Activated CD4-positive, alpha-beta memory T cell treated with anti-CD3 and anti-CD28 coated beads for 36 hours (primary cell): ENCODE measurements around the gene CYB5A. TPM values are rescaled to one million over a fixed set of nuclear protein-coding genes. Genes with fewer than 3 reads are reported as not detected.

ENCODE experiments used
- CTCF ChIA-PET: fragments of 350-600 bp; sonication (Branson Sonifier 250); formaldehyde crosslinking; loops from one replicate; lab custom pipeline; 2021; ENCODE audit warnings: antibody characterized with exemption, inconsistent platforms; lab: Charles Lee
- POLR2A ChIA-PET: fragments of 350-600 bp; sonication (Branson Sonifier 250); formaldehyde crosslinking; loops from one replicate; lab custom pipeline; 2021; ENCODE audit warnings: antibody characterized with exemption; lab: Charles Lee
- DNase-seq: peaks from one replicate; pipeline ENCODE4 v3.0.0-alpha.2; 2020
- H3K27ac Mint-ChIP-seq: one replicate; pipeline ENCODE4 v1.8.0; 2021; ENCODE audit warnings: mixed read lengths
- H3K27me3 Mint-ChIP-seq: one replicate; pipeline ENCODE4 v1.8.0; 2021; ENCODE audit warnings: mixed read lengths
- H3K36me3 Mint-ChIP-seq: one replicate; pipeline ENCODE4 v1.8.0; 2021; ENCODE audit warnings: mixed read lengths
- H3K4me1 Mint-ChIP-seq: one replicate; pipeline ENCODE4 v1.8.0; 2021; ENCODE audit warnings: low read depth, mixed read lengths
- H3K4me3 Mint-ChIP-seq: one replicate; pipeline ENCODE4 v1.8.0; 2021; ENCODE audit warnings: mild to moderate bottlenecking, mixed read lengths
- H3K9me3 Mint-ChIP-seq: one replicate; pipeline ENCODE4 v1.8.0; 2021; ENCODE audit warnings: mixed read lengths
- intact Hi-C: fragments of 100-400 bp; cut with micrococcal nuclease; formaldehyde crosslinking; loops from one replicate; pipeline ENCODE4 v1.15.1; 2023
- total RNA-seq, 2 experiments: library from RNA; stranded (reverse); gene quantifications; one replicate each; pipeline ENCODE4 v1.2.3, GENCODE V29; 2021

CYB5A gene
- total RNA-seq, 2 experiments from 2014 or later: 64.4 to 65.2 TPM

GRCh38 chr18:74233933-74234325, 57.8 kb downstream of the CYB5A start:
- Mint-ChIP-seq H3K36me3 (no peaks in the 10 kb centered on the region), H3K27me3 (peaks cover 9% of the 10 kb centered on the region), H3K27ac (no peak overlapping the region), H3K4me3 (no peak overlapping the region), H3K9me3 (no peaks in the 10 kb centered on the region), H3K4me1 (no peaks in the 10 kb centered on the region)
- DNase-seq: no peak
- intact Hi-C loops: no loop called here
- CTCF ChIA-PET: interaction anchor here (1.2 kb wide), 1 partner anchor 318 kb away, joined by 3 read pairs; no protein-coding TSS in a partner anchor
- POLR2A ChIA-PET: no interaction called here

- Mint-ChIP-seq H3K27ac (no peak overlapping the region), H3K27me3 (no peaks in the 10 kb centered on the region), H3K9me3 (no peaks in the 10 kb centered on the region), H3K4me1 (no peaks in the 10 kb centered on the region), H3K36me3 (no peaks in the 10 kb centered on the region), H3K4me3 (no peak overlapping the region)
- DNase-seq: no peak
- ChIA-PET POLR2A (no interaction called here), CTCF (no interaction called here)
- intact Hi-C loops: no loop called here
These were observed 60.6 kb downstream of the CYB5A start for GRCh38 chr18:74230922-74231714.

GRCh38 chr18:74229891-74230290, 61.9 kb downstream of the CYB5A start:
- no peaks in the 10 kb centered on the region for H3K36me3 Mint-ChIP-seq
- DNase-seq: no peak
- POLR2A ChIA-PET: no interaction called here
- CTCF ChIA-PET: no interaction called here
- H3K27ac Mint-ChIP-seq: no peak overlapping the region
- H3K27me3 Mint-ChIP-seq: no peaks in the 10 kb centered on the region
- no peaks in the 10 kb centered on the region for H3K4me1 Mint-ChIP-seq
- no peaks in the 10 kb centered on the region for H3K9me3 Mint-ChIP-seq
- H3K4me3 Mint-ChIP-seq: no peak overlapping the region
- intact Hi-C loops: no loop called here

DNA sequence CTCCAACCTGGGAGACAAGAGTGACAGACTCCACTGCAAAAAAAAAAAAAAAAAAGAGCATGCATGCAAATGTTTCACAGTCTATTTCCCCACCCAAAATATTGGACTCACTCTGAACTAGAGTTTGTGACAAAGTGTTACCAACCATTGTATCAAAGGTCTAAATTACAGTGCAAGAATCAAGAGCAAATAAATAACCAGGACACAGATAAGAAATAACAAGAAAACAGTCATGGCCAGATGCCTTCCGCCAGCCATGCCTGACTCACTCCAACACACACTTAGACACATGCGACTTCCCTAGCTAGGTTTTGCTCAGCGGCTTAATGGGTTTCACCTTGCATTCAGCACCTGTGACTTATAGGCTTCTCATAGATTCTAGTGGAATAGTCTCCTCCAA, 62.8 kb downstream of the CYB5A start:
- POLR2A ChIA-PET: no interaction called here
- DNase-seq: no peak
- CTCF ChIA-PET: no interaction called here
- H3K27ac Mint-ChIP-seq: no peak overlapping the region
- no peaks in the 10 kb centered on the region for H3K27me3 Mint-ChIP-seq
- H3K9me3 Mint-ChIP-seq: no peaks in the 10 kb centered on the region
- no peak overlapping the region for H3K4me3 Mint-ChIP-seq
- H3K4me1 Mint-ChIP-seq: no peaks in the 10 kb centered on the region
- intact Hi-C loops: no loop called here
- H3K36me3 Mint-ChIP-seq: no peaks in the 10 kb centered on the region

GRCh38 chr18:74228312-74228711, 63.5 kb downstream of the CYB5A start:
- Mint-ChIP-seq H3K27ac (no peak overlapping the region), H3K4me1 (no peaks in the 10 kb centered on the region), H3K27me3 (peaks cover 1% of the 10 kb centered on the region), H3K4me3 (no peak overlapping the region), H3K36me3 (no peaks in the 10 kb centered on the region), H3K9me3 (no peaks in the 10 kb centered on the region)
- ChIA-PET POLR2A (no interaction called here), CTCF (no interaction called here)
- DNase-seq: no peak
- intact Hi-C loops: no loop called here

GRCh38 chr18:74226666-74227065, 65.1 kb downstream of the CYB5A start:
- H3K4me1 Mint-ChIP-seq: no peaks in the 10 kb centered on the region
- peaks cover 3% of the 10 kb centered on the region for H3K27me3 Mint-ChIP-seq
- no peak overlapping the region for H3K4me3 Mint-ChIP-seq
- no peaks in the 10 kb centered on the region for H3K9me3 Mint-ChIP-seq
- intact Hi-C loops: no loop called here
- CTCF ChIA-PET: no interaction called here
- no peak for DNase-seq
- H3K36me3 Mint-ChIP-seq: no peaks in the 10 kb centered on the region
- no peak overlapping the region for H3K27ac Mint-ChIP-seq
- POLR2A ChIA-PET: no interaction called here

DNA sequence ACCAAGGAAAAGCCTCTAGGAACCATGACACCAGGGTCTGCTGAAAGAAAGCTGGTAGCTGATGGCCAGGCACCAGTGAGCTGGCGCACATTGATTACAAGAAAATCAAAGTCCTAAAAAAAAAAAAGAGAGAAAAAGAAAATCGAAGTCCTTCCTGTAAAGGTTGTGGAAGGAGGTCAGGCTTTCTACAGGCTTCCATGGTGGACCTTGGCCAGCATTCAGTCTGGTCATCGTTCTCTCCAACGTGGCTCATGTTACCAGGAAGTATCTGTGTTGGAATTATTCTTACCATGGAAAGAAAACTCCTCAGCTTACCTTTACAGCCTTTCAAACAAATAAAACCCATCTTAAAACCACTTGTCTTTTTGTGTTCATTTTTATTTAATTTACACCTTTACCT, 65.6 kb downstream of the CYB5A start:
- intact Hi-C loops: no loop called here
- Mint-ChIP-seq H3K27me3 (peaks cover 3% of the 10 kb centered on the region), H3K4me3 (no peak overlapping the region), H3K27ac (no peak overlapping the region), H3K9me3 (no peaks in the 10 kb centered on the region), H3K36me3 (no peaks in the 10 kb centered on the region), H3K4me1 (no peaks in the 10 kb centered on the region)
- POLR2A ChIA-PET: no interaction called here
- CTCF ChIA-PET: no interaction called here
- no peak for DNase-seq

DNA sequence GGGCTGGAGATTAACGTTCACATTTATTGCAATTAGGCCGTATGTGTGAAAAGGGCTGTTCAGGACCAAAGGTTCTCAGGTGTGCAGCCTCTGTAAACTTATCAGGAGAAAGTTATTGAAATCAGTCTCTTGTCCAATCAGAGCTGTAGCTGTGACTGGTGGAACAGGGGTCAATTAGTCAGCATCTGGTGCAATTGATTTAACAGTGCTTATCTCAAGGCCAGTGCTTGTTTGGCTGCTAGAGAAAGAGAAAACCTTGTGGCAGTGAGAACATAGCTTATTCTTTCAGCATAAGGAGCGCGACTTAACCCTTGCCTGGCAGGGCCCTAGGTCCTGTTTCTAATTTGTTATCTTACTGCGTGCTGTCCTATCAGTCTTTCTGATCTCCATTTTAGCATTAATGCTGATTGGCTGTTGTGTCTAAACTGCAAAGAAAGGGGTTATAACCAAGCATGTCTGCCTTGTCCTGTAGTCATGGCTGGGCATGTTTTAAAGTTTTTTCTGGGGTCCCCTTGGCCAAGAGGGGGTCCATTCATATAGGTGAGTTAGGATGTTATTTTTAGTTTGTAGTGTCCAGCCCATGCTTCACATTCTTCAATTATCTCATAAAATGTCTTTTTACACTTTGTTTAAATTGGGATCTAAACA, 66.4 kb downstream of the CYB5A start:
- intact Hi-C loops: no loop called here
- ChIA-PET CTCF (interaction anchor here (0.6 kb wide), 1 partner anchor 9 kb away, joined by 3 read pairs; no protein-coding TSS in a partner anchor), POLR2A (no interaction called here)
- no peaks in the 10 kb centered on the region for H3K9me3 Mint-ChIP-seq
- no peaks in the 10 kb centered on the region for H3K4me1 Mint-ChIP-seq
- no peak overlapping the region for H3K27ac Mint-ChIP-seq
- peaks cover 3% of the 10 kb centered on the region for H3K27me3 Mint-ChIP-seq
- H3K4me3 Mint-ChIP-seq: no peak overlapping the region
- H3K36me3 Mint-ChIP-seq: no peaks in the 10 kb centered on the region
- no peak for DNase-seq

GRCh38 chr18:74222710-74223494, 68.9 kb downstream of the CYB5A start:
- CTCF ChIA-PET: no interaction called here
- intact Hi-C loops: no loop called here

GRCh38 chr18:74221081-74221480, 70.7 kb downstream of the CYB5A start:
- H3K9me3 Mint-ChIP-seq: no peaks in the 10 kb centered on the region
- no peak overlapping the region for H3K27ac Mint-ChIP-seq
- DNase-seq: no peak
- POLR2A ChIA-PET: no interaction called here
- intact Hi-C loops: no loop called here
- H3K36me3 Mint-ChIP-seq: no peaks in the 10 kb centered on the region
- H3K27me3 Mint-ChIP-seq: peaks cover 3% of the 10 kb centered on the region
- H3K4me3 Mint-ChIP-seq: no peak overlapping the region
- CTCF ChIA-PET: no interaction called here
- H3K4me1 Mint-ChIP-seq: no peaks in the 10 kb centered on the region

More at GRCh38 chr18:74222710-74223494, 68.9 kb downstream of the CYB5A start:
- no peak overlapping the region for H3K4me3 Mint-ChIP-seq
- no peak overlapping the region for H3K27ac Mint-ChIP-seq
- H3K36me3 Mint-ChIP-seq: no peaks in the 10 kb centered on the region
- no peak for DNase-seq
- peaks cover 3% of the 10 kb centered on the region for H3K27me3 Mint-ChIP-seq
- POLR2A ChIA-PET: no interaction called here
- H3K9me3 Mint-ChIP-seq: no peaks in the 10 kb centered on the region
- no peaks in the 10 kb centered on the region for H3K4me1 Mint-ChIP-seq

DNA sequence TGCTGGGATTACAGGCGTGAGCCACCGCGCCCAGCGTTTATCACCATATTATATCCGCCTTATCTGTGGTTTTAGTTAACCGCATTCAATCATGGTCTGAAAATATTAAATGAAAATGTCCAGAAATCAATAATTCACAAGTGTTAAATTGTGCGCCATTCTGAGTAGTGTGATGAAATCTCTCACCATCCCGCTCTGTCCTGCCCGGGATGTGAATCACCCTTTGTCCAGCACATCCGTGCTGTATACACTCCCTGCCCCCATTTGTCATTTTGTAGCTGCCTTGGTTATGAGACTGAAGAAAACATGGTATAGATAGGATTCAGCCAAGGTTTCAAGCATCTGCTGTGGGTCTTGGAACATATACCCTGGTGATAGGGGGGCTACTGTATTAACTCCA, 72.7 kb downstream of the CYB5A start:
- intact Hi-C loops: no loop called here
- H3K36me3 Mint-ChIP-seq: no peaks in the 10 kb centered on the region
- POLR2A ChIA-PET: no interaction called here
- peaks cover 5% of the 10 kb centered on the region for H3K27me3 Mint-ChIP-seq
- no peaks in the 10 kb centered on the region for H3K4me1 Mint-ChIP-seq
- no peak overlapping the region for H3K27ac Mint-ChIP-seq
- DNase-seq: no peak
- H3K9me3 Mint-ChIP-seq: no peaks in the 10 kb centered on the region
- CTCF ChIA-PET: no interaction called here
- H3K4me3 Mint-ChIP-seq: no peak overlapping the region

- H3K9me3 Mint-ChIP-seq: no peaks in the 10 kb centered on the region
- CTCF ChIA-PET: no interaction called here
These were observed 74.2 kb downstream of the CYB5A start for GRCh38 chr18:74217476-74218143.

More at GRCh38 chr18:74217476-74218143, 74.2 kb downstream of the CYB5A start:
- Mint-ChIP-seq H3K36me3 (no peaks in the 10 kb centered on the region), H3K27me3 (peaks cover 9% of the 10 kb centered on the region), H3K27ac (no peak overlapping the region), H3K4me1 (no peaks in the 10 kb centered on the region), H3K4me3 (no peak overlapping the region)
- no peak for DNase-seq
- POLR2A ChIA-PET: no interaction called here
- intact Hi-C loops: no loop called here
